GM12878 (cell line): ENCODE measurements around the gene SUPT6H.
"Not testable (repeated sequence)": the region's sequence is repeated elsewhere in the genome, so short reads cannot be mapped to it uniquely, and the experiment has no call there.

Source experiments
- BACH1 ChIP-seq: fragments of 450-650 bp; IDR thresholded peaks from 2 replicates; pipeline ENCODE4 v1.6.1; 2017; ENCODE audit warnings: mild to moderate bottlenecking, borderline replicate concordance
- CTCF ChIP-seq, 3 experiments: IDR thresholded peaks in 2 of 3; conservative IDR thresholded peaks in 1 of 3; 2 replicates each; pipeline ENCODE4 v1.5.1; 2011; ENCODE audit warnings: low read depth in 3 of 3, low read length in 3 of 3, mild to moderate bottlenecking in 3 of 3, control low read depth in 2 of 3, moderate library complexity in 2 of 3, inconsistent platforms in 1 of 3, mixed read lengths in 1 of 3; ENCODE audit not compliant: control insufficient read depth in 2 of 3, insufficient read depth in 1 of 3; ENCODE audit errors: extremely low read depth in 1 of 3
- SP1 ChIP-seq: IDR thresholded peaks from one replicate; pipeline ENCODE4 v1.6.1; 2011; ENCODE audit warnings: low read depth, low read length
- SREBF1 ChIP-seq: IDR thresholded peaks from 2 replicates; pipeline ENCODE4 v1.6.1; 2012; ENCODE audit warnings: mild to moderate bottlenecking, low read length

- not testable (repeated sequence) for TF ChIP-seq CTCF (IDR thresholded peaks at IDR 0.05 in 2 of 3, conservative IDR thresholded peaks at IDR 0.05 in 1 of 3; ENCODE audit: control insufficient read depth in 2 of 3, extremely low read depth in 1 of 3, insufficient read depth in 1 of 3, low read depth in 3 of 3, low read length in 3 of 3); SP1; SREBF1; BACH1
Measured at GRCh38 chr17:28658342-28658741, 3.7 kb upstream of the SUPT6H start.
